DMS 273 (cell line): Measurements from ENCODE around the gene DMD.
"Not testable (repeated sequence)": the region's sequence is repeated elsewhere in the genome, so short reads cannot be mapped to it uniquely, and the experiment has no call there.

Source experiments
- DNase-seq: peaks from one replicate; lab custom pipeline; 2025; ENCODE audit not compliant: unreplicated experiment; lab: John Stamatoyannopoulos, UW

The DMD gene

DNA sequence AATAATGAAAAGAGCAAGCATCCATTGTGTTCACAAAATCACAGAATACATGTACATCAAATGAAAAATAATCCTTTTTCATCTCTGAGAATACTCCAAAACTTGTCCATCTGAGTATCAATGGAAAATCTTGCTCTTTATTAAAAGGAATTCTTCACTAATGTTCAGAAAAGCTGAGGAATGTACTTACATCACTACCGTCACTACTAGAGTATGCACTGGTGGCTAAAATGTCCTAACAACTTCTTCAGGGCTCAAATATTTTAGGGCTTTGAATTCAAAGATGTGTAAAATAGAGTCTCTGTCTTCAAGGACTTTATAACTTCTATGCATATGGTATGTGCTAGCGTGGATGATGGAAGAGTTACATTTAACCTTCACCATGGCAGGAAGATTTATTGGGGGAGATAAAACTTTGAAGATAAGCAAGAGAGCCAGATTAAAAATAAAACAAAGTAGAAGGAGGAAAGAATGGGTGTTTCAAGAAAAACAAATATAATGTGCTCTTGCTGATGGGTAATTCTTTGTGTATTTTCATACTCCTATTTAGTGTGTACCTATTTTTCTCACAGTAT, 55.1 kb downstream of the DMD start:
- no peak for DNase-seq

DNA sequence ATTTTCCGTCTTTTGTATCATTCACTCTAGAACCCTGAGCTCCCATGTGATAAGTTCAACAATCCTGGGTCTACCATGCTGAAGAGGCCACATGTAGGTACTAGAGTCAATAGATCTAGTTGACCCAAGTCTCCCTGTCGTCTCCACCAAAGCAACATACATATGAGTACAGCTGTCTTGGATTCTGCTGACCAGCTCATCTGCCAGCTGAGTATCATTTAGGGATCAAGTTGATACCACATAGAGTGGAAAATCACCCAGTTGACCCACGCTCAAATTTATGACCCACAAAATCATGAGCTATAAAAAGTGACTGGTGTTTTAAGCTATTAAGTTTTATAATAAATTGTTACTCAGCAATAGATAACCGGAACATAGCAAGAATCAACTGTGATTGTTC, 61.8 kb downstream of the DMD start:
- no peak for DNase-seq

DNA sequence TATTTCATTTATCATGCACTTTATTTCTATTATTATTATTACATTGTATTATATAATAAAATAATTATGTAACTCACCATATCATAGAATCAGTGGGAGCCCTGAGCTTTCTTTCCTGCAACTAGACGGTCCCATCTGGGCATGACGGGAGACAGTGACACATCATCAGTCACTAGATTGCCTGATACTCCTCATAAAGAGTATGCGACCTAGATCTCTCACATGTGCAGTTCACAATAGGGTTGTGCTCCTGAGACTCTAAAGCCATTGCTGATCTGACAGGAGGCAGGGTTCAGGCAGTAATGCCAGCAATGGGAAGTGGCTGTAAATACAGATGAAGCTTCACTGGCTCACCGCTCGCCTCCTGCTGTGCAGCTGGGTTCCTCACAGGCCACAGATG, 62.3 kb downstream of the DMD start:
- DNase-seq = no peak

DNA sequence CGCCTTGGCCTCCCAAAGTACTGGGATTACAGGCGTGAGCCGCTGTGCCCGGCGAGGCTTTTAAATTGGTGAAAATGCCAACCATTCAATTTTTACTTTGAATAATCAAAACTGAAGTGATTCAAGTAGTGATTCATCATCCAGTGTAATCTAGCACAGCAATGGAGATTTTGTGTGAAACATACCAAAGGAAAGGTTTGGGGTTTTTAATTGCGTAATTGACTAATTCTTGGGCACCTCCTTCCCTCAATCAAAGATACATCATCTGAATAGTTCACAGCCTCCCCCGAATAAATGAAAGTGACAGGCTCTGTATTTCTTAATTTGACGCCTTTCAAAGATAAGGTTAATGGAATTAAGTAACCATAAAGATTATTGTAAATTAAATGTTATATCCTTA, 69.0 kb downstream of the DMD start:
- no peak for DNase-seq

DNA sequence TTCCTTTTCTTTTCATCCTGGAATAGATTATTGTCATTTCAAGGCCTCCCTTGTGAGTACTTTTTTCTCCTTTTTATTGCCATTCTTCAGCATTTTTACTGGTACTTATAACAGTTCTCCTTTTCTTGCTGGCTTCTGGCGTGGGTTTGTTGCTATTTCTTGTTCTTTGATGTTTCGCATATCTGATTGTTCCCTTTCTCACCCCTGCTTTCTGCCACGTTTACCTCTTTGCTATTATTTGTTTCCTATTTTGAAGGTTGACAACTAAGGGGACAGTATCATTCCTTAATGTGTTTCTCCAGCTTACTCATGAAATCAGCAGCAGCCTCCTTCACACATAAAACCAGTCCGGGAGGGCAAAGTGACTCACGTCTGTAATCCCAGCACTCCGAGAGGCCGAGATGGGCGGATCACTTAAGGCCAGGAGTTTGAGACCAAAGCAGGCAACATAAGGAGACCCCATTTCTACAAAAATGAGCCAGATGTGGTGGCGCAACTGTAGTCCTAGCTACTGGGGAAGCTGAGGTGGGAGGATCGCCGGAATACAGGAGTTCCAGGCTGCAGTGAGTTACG, 72.6 kb downstream of the DMD start:
- no peak for DNase-seq

DNA sequence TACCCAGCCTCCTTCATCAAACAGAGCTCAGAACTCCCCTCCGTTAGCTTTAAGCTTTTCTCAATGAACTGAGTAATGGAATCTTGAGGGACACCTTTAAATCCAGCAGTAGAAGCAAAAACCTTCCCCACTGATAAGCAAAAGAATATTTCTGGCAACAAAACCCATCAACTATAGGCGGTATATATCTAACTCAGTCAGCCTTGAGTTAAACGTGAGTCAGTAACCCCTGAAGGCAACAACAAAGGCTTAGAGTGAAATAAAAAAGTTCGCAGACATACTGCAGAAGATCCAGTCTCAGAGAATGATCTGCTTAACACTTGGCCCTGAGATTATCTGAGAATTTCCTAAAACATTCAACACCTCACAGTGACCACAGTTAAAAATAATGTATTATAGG, 77.2 kb downstream of the DMD start:
- no peak for DNase-seq

DNA sequence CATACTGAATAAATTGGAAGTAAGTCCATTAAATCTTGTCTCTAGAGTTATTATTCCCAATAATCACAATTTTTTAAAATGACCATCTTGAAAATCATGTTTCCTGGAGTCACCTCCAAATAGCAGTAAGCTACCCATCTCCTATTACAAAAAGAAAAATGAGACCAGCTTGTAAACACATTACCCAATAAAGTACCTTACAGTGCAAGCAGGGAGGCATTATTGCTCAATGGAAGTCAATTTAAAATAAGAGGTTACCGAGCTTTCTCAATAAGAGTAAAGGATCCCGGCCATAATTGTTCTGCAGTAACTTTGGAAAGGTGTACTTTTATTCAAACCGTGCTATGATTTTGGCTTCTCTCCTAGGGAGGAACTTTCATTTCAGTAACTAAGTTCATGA, 78.0 kb downstream of the DMD start:
- DNase-seq = no peak

DNA sequence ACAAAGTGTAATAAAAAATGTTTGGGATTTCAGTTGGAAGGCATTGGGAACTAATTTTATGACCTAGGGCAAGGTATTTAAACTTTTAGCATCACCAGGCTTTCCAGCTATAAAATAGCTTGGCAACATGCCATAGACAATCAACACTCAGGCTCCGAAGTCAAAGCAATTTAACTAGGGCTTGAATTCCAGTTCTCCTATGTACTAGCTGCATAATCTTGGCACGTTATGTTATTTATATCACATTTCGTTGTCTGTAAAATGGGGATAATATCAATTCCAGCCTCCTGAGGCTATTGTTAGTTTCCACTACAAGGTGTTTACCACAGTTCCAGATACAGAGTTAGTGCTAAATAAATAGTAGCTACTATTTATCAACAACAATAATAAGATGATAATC, 78.8 kb downstream of the DMD start:
- DNase-seq = no peak

DNA sequence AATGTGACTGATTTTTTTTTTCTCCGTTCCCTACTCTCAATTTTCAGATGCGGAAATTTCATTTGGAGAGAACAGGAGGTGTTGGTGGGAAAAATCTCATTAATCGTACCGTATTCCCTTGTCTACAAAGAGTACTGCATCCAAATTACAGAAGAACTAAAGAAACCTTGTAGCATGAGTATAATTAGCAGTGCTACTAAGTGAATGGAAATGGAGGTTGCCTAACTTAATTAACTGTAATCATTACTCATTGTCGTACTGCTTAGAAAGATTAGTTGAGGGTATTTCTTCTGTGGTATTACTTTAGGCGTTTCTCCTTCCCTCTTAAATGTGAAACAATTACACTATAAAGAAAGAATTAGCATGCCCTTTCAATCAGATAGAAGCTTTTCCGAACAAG, 81.7 kb downstream of the DMD start:
- no peak for DNase-seq

DNA sequence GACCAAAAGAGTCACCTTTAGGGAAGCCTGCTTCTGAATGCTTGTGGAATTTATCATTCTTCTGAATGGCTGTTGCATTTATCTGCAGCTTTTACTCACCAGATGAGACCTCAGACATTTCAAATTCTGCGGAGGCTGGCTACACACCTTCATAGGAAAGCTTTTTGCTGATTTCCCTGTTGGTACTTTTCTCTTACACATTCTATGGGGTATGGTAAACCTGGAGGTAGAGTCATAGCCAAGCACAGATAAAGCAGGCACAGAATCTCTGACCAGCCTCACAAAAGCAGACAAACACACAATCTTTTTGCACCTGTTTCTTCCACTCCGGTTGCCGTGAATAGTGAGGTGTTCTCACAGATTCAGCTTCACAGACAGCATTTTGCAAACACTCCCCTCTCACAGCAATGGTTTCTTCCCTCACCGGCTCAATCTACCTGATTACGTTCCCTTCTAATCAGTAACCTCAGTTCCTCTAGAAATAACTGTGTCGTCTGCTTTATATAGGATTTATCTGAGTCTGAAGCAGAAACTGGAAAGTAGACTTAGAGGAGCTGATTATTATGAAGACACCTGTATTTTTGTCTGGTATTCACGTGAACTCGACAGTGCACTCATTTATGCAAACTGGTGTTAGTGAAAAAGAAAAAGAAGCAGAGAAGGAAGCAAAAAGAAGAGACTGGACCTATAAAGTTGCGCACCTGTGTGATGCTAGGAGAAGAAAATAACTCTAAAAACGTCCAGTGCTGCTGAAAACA, 83.1 kb downstream of the DMD start:
- DNase-seq = no peak

DNA sequence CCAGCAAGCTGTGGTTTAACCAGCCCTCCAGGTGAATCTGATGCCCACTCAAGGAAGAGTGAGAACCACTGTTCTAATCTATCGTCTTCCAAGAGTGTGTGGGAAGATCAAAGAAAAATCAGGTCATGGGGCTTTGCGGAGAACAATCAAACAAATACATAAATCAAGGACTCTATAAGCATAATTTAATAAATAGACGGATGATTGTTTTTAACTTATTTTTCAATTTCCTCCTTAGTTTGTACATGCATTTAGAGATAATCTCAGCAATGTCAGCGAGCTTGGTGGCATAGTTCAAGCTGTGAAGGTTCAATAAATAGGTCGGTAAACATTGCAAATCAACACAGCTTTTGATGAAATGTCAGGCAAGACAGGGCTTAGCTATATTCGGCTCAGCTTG, 84.9 kb downstream of the DMD start:
- no peak for DNase-seq

DNA sequence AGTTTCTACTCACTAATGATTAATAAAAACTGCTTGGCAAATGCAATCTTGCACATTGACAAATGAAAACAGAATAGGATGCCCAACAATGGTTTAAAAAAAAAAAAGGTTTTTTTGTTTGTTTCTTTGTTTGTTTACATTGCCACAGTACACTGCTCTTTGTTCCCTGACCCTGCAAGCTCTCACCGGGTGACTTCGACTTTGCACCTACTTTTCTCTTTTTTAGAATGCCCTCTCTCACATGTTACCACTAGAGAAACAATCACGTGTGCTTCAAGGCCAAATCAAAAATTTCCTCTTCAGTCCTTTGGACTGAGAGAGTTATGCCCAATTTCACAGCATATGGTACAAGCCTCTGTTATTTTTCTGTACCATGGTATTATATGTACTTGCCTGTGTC, 101.5 kb downstream of the DMD start:
- DNase-seq = no peak

DNA sequence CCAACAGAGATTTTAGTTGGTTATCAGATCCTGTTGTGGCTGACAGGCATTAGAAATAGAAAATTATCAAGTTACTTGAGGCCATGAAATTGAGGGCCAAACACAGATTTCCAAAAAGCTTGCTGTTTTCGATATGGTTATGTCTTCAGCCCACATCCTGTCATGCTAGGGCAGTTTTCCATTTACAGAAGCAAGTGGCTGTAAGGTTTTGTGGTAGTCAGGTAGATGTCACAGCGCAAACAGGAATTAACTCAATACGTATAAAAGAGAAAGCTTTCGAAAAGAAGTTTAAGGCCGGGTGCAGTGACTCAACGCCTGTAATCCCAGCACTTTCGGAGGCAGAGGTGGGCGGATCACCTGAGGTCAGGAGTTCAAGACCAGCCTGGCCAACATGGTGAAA, 104.6 kb downstream of the DMD start:
- no peak for DNase-seq

DNA sequence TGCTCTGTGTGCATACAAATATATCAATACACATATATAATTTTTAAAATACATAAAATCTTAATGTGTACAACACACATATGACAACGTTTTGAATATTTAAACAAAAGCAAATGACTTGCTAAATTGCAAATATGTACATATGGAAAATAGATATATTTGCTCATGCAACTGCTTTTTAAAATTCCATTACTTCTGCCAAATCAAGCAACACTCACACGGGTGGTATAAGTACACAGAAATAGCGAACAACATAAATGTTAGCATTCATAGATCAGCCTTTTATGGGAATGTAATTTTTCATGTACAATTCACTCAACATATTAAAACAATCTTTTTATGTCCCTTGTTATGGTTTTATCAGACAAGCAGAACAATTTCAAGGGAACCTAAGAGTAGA, 116.3 kb downstream of the DMD start:
- DNase-seq = no peak

DNA sequence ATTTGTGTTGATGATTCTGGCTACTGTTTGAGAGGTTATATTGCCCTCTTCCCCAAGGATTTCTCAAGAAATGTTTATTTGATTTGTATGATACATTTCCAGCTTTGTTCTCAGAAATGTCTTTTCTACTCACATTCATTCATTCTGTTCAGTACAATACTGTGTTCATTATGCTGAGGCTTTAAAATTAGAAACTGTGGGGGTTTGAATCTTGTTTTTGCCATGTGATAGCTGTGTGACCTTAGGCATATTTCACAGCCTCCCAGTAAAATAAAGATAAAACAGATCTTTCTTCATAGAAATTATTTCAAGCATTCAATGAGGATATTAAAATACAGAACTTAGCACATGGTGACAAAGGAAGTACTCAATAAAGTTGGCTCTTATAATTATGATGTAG, 123.9 kb downstream of the DMD start:
- DNase-seq = no peak

DNA sequence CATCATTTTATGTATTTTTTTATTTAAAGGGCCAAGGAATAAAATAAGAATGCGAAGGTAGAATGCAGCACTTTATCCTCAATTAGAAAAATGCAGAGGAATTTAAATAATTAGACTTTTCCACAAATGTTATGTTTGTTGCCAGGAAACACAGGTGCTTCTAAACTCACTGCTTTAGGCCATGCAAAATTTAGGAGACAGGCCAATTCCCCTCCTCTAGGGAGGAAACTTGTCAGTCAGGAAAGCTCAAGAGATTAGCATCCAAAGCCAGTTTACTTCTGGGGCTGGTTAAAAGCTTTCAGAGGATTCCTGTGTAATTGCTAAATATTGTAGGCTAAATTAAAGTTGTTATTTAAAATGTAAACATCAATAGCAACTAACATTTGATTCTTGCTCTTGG, 124.5 kb downstream of the DMD start:
- DNase-seq = no peak

DNA sequence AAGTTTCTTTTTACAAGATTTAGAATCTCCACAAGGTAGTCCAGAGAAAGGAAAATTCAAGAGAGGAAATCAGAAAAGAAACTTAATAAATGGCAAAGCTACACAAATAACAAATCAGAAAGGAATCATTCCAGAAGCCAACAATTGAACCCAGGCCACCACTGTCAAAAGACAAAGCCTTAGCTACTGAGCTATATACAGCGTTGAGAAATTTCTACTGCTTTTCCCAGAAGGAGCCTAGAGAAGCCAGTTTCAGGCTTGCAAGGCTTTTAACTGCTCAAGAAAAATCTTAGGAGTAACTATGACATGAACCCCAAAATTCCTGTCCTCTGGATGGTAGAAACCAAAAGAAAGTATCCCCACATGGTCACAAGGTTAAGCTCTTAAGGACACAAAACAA, 129.0 kb downstream of the DMD start:
- DNase-seq = no peak

DNA sequence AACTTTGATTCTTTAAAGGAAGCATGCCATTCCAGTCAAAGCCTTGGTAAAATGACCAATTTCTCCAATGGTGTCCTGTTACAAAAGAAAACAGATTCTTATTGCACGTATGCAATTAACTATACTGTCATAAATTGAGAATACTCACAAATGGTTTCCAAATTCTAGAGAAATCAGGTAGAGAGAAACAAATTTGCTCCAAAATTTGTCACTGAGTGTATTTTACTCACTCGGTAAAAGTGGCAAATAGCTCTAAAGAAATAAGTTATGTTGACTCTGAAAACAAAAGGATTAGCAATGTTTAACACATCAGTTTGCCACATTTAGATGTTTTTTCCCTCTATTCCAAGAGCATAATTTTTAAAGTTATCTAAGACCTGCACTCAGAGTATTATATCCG, 133.1 kb downstream of the DMD start:
- DNase-seq = no peak

DNA sequence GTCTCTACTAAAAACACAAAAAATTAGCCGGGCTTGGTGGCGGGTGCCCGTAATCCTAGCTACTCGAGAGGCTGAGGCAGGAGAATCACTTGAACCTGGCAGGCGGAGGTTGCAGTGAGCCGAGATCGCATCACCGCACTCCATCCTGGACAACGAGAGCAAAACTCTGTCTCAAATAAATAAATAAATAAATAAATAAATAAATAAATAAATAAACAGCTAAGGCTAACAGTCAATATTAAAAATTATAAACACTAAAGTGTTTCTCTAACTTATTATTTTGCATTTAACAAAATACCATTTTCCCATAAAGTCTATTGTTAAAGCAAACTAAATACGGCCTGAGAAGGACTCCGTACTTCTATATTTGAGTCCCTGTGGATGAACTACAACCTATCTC, 137.7 kb downstream of the DMD start:
- DNase-seq = not testable (repeated sequence)

DNA sequence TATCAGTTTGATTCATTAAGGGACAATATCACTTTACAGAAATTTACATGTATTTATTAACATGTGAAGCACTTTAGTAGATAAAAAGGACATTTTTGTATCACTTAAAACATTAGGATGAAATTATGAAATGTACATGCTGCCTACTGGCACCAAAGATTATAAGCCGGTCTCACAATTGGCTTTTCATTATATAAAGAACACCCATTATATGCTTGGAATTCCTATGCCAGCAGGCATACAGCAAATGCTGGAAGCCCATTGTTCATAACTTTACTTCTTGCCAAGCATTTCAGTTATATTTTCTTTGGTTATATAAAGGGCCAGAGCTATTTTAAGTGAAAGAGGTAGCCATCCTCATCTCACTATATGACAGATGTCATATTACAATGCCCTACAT, 145.9 kb downstream of the DMD start:
- DNase-seq = no peak

DNA sequence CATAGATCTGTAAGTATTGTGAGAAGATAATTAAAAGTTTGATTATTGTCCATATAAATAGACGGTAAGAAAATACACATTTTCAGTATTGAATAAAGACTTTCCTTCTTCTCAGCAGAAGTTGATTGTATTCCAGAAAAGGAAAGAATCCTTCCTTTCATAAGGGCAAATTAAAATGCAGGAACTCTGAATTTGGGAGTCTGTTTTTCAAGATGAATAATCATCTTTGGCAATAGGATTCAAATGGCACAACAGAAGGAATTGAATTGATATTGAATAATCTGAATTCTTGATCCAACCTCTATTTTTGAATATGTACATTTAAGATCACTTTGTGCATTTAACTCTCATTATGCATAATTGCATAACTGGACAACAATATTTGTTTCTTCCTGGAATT, 149.3 kb downstream of the DMD start:
- DNase-seq = no peak

DNA sequence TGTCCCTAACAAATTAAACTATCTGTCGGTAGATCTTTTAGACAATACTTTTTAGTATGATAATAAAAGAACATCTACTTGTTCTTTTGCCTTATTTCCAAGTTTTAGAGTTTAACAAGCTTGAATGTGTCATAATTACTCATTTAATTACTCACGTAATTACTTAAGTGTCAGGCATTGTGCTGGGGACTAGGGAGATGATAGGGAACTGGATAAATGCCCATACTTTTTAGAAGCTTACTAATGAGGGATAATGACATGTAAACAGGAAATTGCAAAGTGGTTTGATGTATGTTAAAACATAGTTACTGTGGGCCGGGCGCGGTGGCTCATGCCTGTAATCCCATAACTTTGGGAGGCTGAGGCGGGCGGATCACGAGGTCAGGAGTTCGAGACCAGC, 158.3 kb downstream of the DMD start:
- DNase-seq = no peak

DNA sequence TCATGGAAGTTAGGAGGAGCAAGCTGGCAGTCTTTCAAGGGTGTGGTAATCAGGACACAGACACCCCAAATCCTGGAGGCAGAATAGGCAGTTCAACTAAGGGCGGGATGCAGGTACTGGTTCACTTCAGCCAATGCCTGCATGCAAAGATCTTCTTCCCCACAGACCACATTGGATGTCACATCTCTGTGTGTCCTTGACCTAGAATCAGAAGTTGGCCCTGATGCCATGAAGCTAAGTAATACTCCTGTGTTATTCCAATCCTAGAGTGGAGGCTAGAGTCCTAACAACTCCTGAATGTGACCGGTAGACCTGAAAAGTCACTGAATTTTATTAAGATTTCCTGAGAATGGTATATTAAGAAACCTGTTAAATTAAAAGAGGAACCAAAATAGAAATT, 165.5 kb downstream of the DMD start:
- DNase-seq = no peak
